CD14-positive monocyte (primary cell): ENCODE measurements around the gene HMGN1. TPM values are rescaled to one million over a fixed set of nuclear protein-coding genes. Genes with fewer than 3 reads are reported as not detected.
"Not testable (repeated sequence)": the region's sequence is repeated elsewhere in the genome, so short reads cannot be mapped to it uniquely, and the experiment has no call there.

Source experiments
- DNase-seq, 3 donors: peaks; one replicate each; pipeline ENCODE4 v3.0.0-alpha.2; 2011 to 2022
- H2AFZ ChIP-seq: 2 replicates; pipeline ENCODE4 v1.6.0; 2012; ENCODE audit warnings: mild to moderate bottlenecking, low read depth, low read length, inconsistent platforms; ENCODE audit not compliant: insufficient read depth, poor library complexity, severe bottlenecking
- H3K27ac ChIP-seq, 2 donors: 1 replicate in 1 of 2; 2 replicates in 1 of 2; pipeline ENCODE4 v1.5.1; 2012 to 2013; ENCODE audit warnings: low read length in 2 of 2, control low read depth in 1 of 2, inconsistent platforms in 1 of 2, low read depth in 1 of 2, mild to moderate bottlenecking in 1 of 2
- H3K27me3 ChIP-seq, 2 donors: one replicate each; pipeline versions ENCODE4 v1.6.0 to v1.6.1; 2011 to 2013; ENCODE audit warnings: low read length in 2 of 2; ENCODE audit not compliant: control insufficient read depth in 2 of 2, insufficient read depth in 2 of 2
- H3K36me3 ChIP-seq, 2 donors: replicated peaks in 1 of 2; 1 replicate in 1 of 2; 2 replicates in 1 of 2; pipeline versions ENCODE4 v1.5.1 to v1.6.1; 2012 to 2013; ENCODE audit warnings: low read length in 2 of 2, control low read depth in 1 of 2, inconsistent platforms in 1 of 2, mild to moderate bottlenecking in 1 of 2; ENCODE audit not compliant: insufficient read depth in 2 of 2, control insufficient read depth in 1 of 2
- H3K4me1 ChIP-seq, 2 donors: 1 replicate in 1 of 2; 2 replicates in 1 of 2; pipeline versions ENCODE4 v1.5.1 to v1.6.1; 2012 to 2013; ENCODE audit warnings: low read length in 2 of 2, control low read depth in 1 of 2, inconsistent platforms in 1 of 2, mild to moderate bottlenecking in 1 of 2, moderate library complexity in 1 of 2; ENCODE audit not compliant: insufficient read depth in 2 of 2, control insufficient read depth in 1 of 2
- H3K4me2 ChIP-seq: replicated peaks from 2 replicates; pipeline ENCODE3; 2012; ENCODE audit warnings: low read length, moderate library complexity, mild to moderate bottlenecking; ENCODE audit not compliant: poor library complexity, severe bottlenecking; ENCODE audit errors: extremely low read depth
- H3K4me3 ChIP-seq, 3 experiments: fragments of 200-600 bp in 1 of 3; sonication (generic) in 1 of 3; replicated peaks in 1 of 3; 1 replicate in 2 of 3; 2 replicates in 1 of 3; pipeline ENCODE4 v1.5.1; 2011 to 2013; ENCODE audit warnings: low read length in 3 of 3, mild to moderate bottlenecking in 3 of 3, control low read depth in 2 of 3, low read depth in 2 of 3, inconsistent platforms in 1 of 3, moderate library complexity in 1 of 3
- H3K79me2 ChIP-seq: 2 replicates; pipeline ENCODE4 v1.6.0; 2012; ENCODE audit warnings: mild to moderate bottlenecking, control low read depth, inconsistent platforms, low read length, moderate library complexity; ENCODE audit not compliant: insufficient read depth
- H3K9ac ChIP-seq: 2 replicates; pipeline ENCODE4 v1.6.0; 2017; ENCODE audit warnings: low read length, mild to moderate bottlenecking; ENCODE audit not compliant: insufficient read depth, poor library complexity, severe bottlenecking
- H3K9me3 ChIP-seq, 2 donors: replicated peaks in 1 of 2; 1 replicate in 1 of 2; 2 replicates in 1 of 2; pipeline versions ENCODE4 v1.5.1 to v1.6.1; 2012 to 2013; ENCODE audit warnings: low read length in 2 of 2, control low read depth in 1 of 2; ENCODE audit not compliant: control insufficient read depth in 1 of 2, insufficient read depth in 1 of 2
- H4K20me1 ChIP-seq: 2 replicates; pipeline ENCODE4 v1.6.0; 2012; ENCODE audit warnings: mild to moderate bottlenecking, low read length, control low read depth, moderate library complexity; ENCODE audit not compliant: insufficient read depth
- H3K27ac Mint-ChIP-seq, 7 donors: one replicate each; pipeline ENCODE4 v1.8.0; 2020; ENCODE audit warnings: mild to moderate bottlenecking in 7 of 7, mixed read lengths in 7 of 7, moderate library complexity in 6 of 7, inconsistent platforms in 2 of 7
- H3K27me3 Mint-ChIP-seq, 3 donors: one replicate each; pipeline ENCODE4 v1.8.0; 2021 to 2022; ENCODE audit warnings: low read depth in 3 of 3, mild to moderate bottlenecking in 3 of 3, mixed read lengths in 3 of 3, moderate library complexity in 3 of 3, inconsistent platforms in 1 of 3
- H3K36me3 Mint-ChIP-seq, 2 donors: one replicate each; pipeline ENCODE4 v1.8.0; 2020; ENCODE audit warnings: mixed read lengths in 2 of 2, inconsistent platforms in 1 of 2, mild to moderate bottlenecking in 1 of 2
- H3K4me1 Mint-ChIP-seq: one replicate; pipeline ENCODE4 v1.8.0; 2020; ENCODE audit warnings: mild to moderate bottlenecking, mixed read lengths
- H3K4me3 Mint-ChIP-seq, 2 donors: one replicate each; pipeline ENCODE4 v1.8.0; 2020; ENCODE audit warnings: mild to moderate bottlenecking in 2 of 2, mixed read lengths in 2 of 2, moderate library complexity in 1 of 2
- H3K9me3 Mint-ChIP-seq, 7 donors: one replicate each; pipeline ENCODE4 v1.8.0; 2020 to 2022; ENCODE audit warnings: mixed read lengths in 7 of 7, mild to moderate bottlenecking in 6 of 7, moderate library complexity in 6 of 7, inconsistent platforms in 2 of 7
- CTCF ChIP-seq: fragments of 200-600 bp; IDR thresholded peaks from one replicate; pipeline ENCODE4 v1.8.0; 2022; ENCODE audit warnings: antibody characterized with exemption, mild to moderate bottlenecking
- whole genome bisulfite sequencing: methylation state at CpG from one replicate; pipeline ENCODE4 v1.1.5; 2013; ENCODE audit warnings: missing lambda C conversion rate; ENCODE audit not compliant: insufficient coverage; 5-methylcytosine and 5-hydroxymethylcytosine counted together
- intact Hi-C, 2 donors: fragments of 100-400 bp; cut with micrococcal nuclease; formaldehyde crosslinking; loops; one replicate each; pipeline versions ENCODE4 v1.15.0 to v1.15.1; 2023
- polyA plus RNA-seq, 3 donors: library from polyadenylated mRNA; depleted of rRNA in 1 of 3; unstranded in 2 of 3; stranded (reverse) in 1 of 3; fragments of 300-500 nt in 2 of 3; fragments of >200 nt in 1 of 3; fragmentation: Illumina TruSeq in 2 of 3; gene quantifications; 1 replicate in 2 of 3; 2 replicates in 1 of 3; pipeline ENCODE4 v1.2.3, GENCODE V29; 2012 to 2021

Gene HMGN1
- polyA plus RNA-seq, 3 donors, result 59.8 to 74.7 (median 72.7) TPM

GRCh38 chr21:39384674-39385298, 35.9 kb upstream of the HMGN1 start:
- Histone ChIP-seq H3K27ac (peak overlapping the region in 1 of 2 donors; percentile 17), H4K20me1 (peaks cover 5% of the 10 kb centered on the region), H3K4me3 (no peak overlapping the region), H3K27me3 (no peaks in the 10 kb centered on the region), H3K36me3 (no peaks in the 10 kb centered on the region), H3K9ac (no peak overlapping the region), H3K9me3 (no peaks in the 10 kb centered on the region), H3K79me2 (peaks cover 51% of the 10 kb centered on the region), H3K4me1 (peaks cover 37 to 38% of the 10 kb centered on the region in 2 donors), H3K4me2 (no peak overlapping the region), H2AFZ (no peak overlapping the region)
- H3K4me1 Mint-ChIP-seq, result peaks cover 31% of the 10 kb centered on the region
- H3K27ac Mint-ChIP-seq, result peak overlapping the region in 1 of 7 donors; percentile 63
- intact Hi-C loops, result loop anchor here (5.0 kb wide), 3 partner anchors 37 to 72 kb away; partner anchors contain the start of genes BRWD1 (in 1 of the 2) and HMGN1 (in 1 of the 2)
- DNase-seq, result no peak
- no peaks in the 10 kb centered on the region for H3K9me3 Mint-ChIP-seq
- H3K27me3 Mint-ChIP-seq, result peaks cover 0 to 2% (median 0%) of the 10 kb centered on the region in 3 donors
- H3K36me3 Mint-ChIP-seq, result peaks cover 4 to 5% of the 10 kb centered on the region in 2 donors
- H3K4me3 Mint-ChIP-seq, result no peak overlapping the region
- 98% methylated on average over 8 of the region's 13 CpGs for WGBS
- no peak for TF ChIP-seq CTCF

DNA sequence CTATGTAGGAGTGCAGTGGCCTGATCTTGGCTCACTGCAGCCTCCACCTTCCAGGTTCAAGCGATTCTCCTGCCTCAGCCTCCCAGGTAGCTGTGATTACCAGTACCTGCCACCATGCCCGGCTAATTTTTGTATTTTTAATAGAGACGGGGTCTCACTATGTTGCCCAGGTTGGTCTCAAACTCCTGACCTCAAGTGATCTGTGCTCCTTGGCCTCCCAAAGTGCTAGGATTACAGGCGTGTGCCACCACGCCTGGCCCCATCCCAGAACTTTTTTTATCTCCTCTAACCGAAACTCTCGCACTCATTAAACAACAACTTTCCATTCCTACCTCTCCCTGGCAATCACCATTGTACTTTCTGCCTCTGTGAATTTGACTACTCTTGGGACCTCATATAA, 33.2 kb upstream of the HMGN1 start:
- not testable (repeated sequence) for H2AFZ ChIP-seq

More for the DNA sequence above, 33.2 kb upstream of the HMGN1 start:
- H4K20me1 ChIP-seq, H3K4me2 ChIP-seq, H3K36me3 ChIP-seq, H3K27me3 ChIP-seq, H3K9ac ChIP-seq, H3K27me3 Mint-ChIP-seq, H3K9me3 Mint-ChIP-seq, intact Hi-C loops, H3K4me3 Mint-ChIP-seq, H3K4me3 ChIP-seq, H3K9me3 ChIP-seq, H3K27ac ChIP-seq, H3K27ac Mint-ChIP-seq, H3K36me3 Mint-ChIP-seq, DNase-seq: not testable (repeated sequence)
- H3K4me1 Mint-ChIP-seq, result peaks cover 18% of the 10 kb centered on the region
- Histone ChIP-seq H3K4me1 (peaks cover 25 to 27% of the 10 kb centered on the region in 2 donors), H3K79me2 (peaks cover 35% of the 10 kb centered on the region)
- 98% methylated on average over 6 of the region's 7 CpGs for WGBS
